SK-N-SH treated with all-trans-retinoic acid at 6 μM for 48 hours (cell line): ENCODE results near the gene KIF6.

Experiments used
- ARNTL ChIP-seq: fragments of 450-650 bp; formaldehyde crosslinking; IDR thresholded peaks from 2 replicates; pipeline ENCODE4 v1.5.0; 2020; ENCODE audit warnings: low read depth, mild to moderate bottlenecking, moderate library complexity, borderline replicate concordance
- SNAI2 ChIP-seq: fragments of 250-450 bp; sonication (Bioruptor Pico); IDR thresholded peaks from 2 replicates; pipeline ENCODE4 v1.5.0; 2020; ENCODE audit warnings: mild to moderate bottlenecking, moderate library complexity
- ZFP3 ChIP-seq: fragments of 250-450 bp; sonication (Bioruptor Pico); IDR thresholded peaks from 2 replicates; pipeline ENCODE4 v1.5.0; 2020; ENCODE audit warnings: mild to moderate bottlenecking, moderate library complexity
- TF ChIP-seq, protein P1 (sequence below): fragments of 250-450 bp; sonication (Bioruptor Pico); IDR thresholded peaks from 2 replicates; pipeline ENCODE4 v1.8.0; 2020; ENCODE audit warnings: mild to moderate bottlenecking, moderate library complexity, borderline replicate concordance
- TF ChIP-seq, protein P2 (sequence below): fragments of 250-450 bp; sonication (Bioruptor Pico); IDR thresholded peaks from 2 replicates; pipeline ENCODE4 v1.5.1; 2020; ENCODE audit warnings: low read depth, mild to moderate bottlenecking, moderate library complexity

DNA sequence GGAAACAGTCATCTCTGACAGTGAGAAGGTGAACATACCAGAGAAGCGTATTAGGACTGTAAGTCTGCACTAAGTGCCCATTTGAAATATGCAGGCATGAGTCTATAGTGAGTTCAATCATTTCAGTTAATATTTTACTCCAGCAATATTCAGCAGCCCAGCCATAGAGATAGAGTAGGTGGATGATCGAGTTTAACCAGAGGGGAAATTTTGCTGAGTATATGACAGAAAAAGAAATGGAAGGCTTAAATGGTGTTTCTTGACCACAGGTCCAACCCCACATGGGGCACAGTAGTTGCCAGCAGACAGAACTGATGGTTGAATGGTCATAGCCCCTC lies 39.8 kb downstream of the KIF6 start:
- TF ChIP-seq, protein P1, sequence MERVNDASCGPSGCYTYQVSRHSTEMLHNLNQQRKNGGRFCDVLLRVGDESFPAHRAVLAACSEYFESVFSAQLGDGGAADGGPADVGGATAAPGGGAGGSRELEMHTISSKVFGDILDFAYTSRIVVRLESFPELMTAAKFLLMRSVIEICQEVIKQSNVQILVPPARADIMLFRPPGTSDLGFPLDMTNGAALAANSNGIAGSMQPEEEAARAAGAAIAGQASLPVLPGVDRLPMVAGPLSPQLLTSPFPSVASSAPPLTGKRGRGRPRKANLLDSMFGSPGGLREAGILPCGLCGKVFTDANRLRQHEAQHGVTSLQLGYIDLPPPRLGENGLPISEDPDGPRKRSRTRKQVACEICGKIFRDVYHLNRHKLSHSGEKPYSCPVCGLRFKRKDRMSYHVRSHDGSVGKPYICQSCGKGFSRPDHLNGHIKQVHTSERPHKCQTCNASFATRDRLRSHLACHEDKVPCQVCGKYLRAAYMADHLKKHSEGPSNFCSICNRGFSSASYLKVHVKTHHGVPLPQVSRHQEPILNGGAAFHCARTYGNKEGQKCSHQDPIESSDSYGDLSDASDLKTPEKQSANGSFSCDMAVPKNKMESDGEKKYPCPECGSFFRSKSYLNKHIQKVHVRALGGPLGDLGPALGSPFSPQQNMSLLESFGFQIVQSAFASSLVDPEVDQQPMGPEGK = no peak
- TF ChIP-seq ZFP3 = no peak
- no peak for TF ChIP-seq ARNTL (CRISPR knock-in tag)
- TF ChIP-seq SNAI2 (CRISPR knock-in tag) = no peak
- TF ChIP-seq, protein P2, sequence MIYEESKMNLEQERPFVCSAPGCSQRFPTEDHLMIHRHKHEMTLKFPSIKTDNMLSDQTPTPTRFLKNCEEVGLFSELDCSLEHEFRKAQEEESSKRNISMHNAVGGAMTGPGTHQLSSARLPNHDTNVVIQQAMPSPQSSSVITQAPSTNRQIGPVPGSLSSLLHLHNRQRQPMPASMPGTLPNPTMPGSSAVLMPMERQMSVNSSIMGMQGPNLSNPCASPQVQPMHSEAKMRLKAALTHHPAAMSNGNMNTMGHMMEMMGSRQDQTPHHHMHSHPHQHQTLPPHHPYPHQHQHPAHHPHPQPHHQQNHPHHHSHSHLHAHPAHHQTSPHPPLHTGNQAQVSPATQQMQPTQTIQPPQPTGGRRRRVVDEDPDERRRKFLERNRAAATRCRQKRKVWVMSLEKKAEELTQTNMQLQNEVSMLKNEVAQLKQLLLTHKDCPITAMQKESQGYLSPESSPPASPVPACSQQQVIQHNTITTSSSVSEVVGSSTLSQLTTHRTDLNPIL (CRISPR knock-in tag) = no peak
